ENCODE data around the gene CEP89.
"Not testable (repeated sequence)": the region's sequence is repeated elsewhere in the genome, so short reads cannot be mapped to it uniquely, and the experiment has no call there.

CEP89 gene

GRCh38 chr19:32890841-32891240 is 80.9 kb downstream of the CEP89 start:
- DNase-seq = no peak

GRCh38 chr19:32890326-32890725 is 81.4 kb downstream of the CEP89 start:
- DNase-seq = no peak

GRCh38 chr19:32889137-32889934 is 82.4 kb downstream of the CEP89 start:
- DNase-seq = no peak

- DNase-seq = no peak
Observed at GRCh38 chr19:32887572-32888215, 84.1 kb downstream of the CEP89 start.

- DNase-seq = no peak
Observed at GRCh38 chr19:32886241-32886640, 85.5 kb downstream of the CEP89 start.

GRCh38 chr19:32885255-32885654 is 86.5 kb downstream of the CEP89 start:
- DNase-seq = not testable (repeated sequence)

GRCh38 chr19:32881766-32882165 is 90.0 kb downstream of the CEP89 start:
- DNase-seq = no peak

GRCh38 chr19:32880622-32881021 is 91.1 kb downstream of the CEP89 start:
- DNase-seq = no peak

GRCh38 chr19:32879741-32880140 is 92.0 kb downstream of the CEP89 start:
- DNase-seq = no peak

GRCh38 chr19:32878988-32879387 is 92.8 kb downstream of the CEP89 start:
- no peak for DNase-seq

GRCh38 chr19:32877977-32878745 is 93.6 kb downstream of the CEP89 start:
- DNase-seq = no peak

GRCh38 chr19:32877323-32877912 is 94.3 kb downstream of the CEP89 start:
- no peak for DNase-seq

- no peak for DNase-seq
Observed at GRCh38 chr19:32876919-32877285, 94.9 kb downstream of the CEP89 start.

GRCh38 chr19:32876236-32876918 is 95.4 kb downstream of the CEP89 start:
- no peak for DNase-seq

- no peak for DNase-seq
Observed at GRCh38 chr19:32875428-32875827, 96.3 kb downstream of the CEP89 start.

GRCh38 chr19:32874605-32875004 is 97.2 kb downstream of the CEP89 start:
- DNase-seq = no peak

- no peak for DNase-seq
Observed at GRCh38 chr19:32873247-32873959, 98.4 kb downstream of the CEP89 start.

GRCh38 chr19:32872391-32872790 is 99.4 kb downstream of the CEP89 start:
- no peak for DNase-seq

- no peak for DNase-seq
Observed at GRCh38 chr19:32870981-32871451, 100.7 kb downstream of the CEP89 start.

- no peak for DNase-seq
Observed at GRCh38 chr19:32869966-32870573, 101.7 kb downstream of the CEP89 start.

GRCh38 chr19:32869369-32869965 is 102.3 kb downstream of the CEP89 start, which contains the start of gene SLC7A9:
TSS of gene SLC7A9 (minus strand) at chr19:32869767. CDS start at chr19:32868534, 1,233 bp downstream.
- DNase-seq = no peak

All from CD4-positive, alpha-beta T cell treated with Interleukin-17A for 1 hour (primary cell).